GM10847 (cell line): ENCODE results near the gene PRUNE2.

ENCODE experiments used
- POLR2A ChIP-seq: IDR thresholded peaks from 2 replicates; pipeline ENCODE4 v1.6.1; 2011; ENCODE audit not compliant: insufficient read length; ENCODE audit errors: extremely low read depth

The PRUNE2 gene

GRCh38 chr9:76684213-76684612 lies 221.7 kb downstream of the PRUNE2 start:
- TF ChIP-seq POLR2A, result no peak

DNA sequence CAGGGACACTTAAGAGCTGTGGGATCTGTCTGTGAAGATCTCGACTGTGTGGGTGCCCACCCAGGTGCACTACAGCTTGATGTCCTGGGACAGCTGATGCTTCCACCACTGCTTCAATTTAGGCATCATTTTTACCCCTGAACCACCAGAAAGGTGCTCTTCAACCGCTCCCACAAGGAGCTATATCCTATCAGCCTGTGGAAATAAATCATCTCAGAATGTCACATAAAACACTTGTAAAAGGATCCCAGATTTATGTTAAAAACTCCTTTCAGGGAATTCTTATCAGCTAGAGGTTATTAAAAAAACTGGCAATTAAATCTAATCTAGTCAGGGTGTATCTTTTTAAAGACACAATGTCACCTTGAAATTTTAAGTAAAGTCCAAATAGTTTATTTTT lies 224.4 kb downstream of the PRUNE2 start:
- no peak for TF ChIP-seq POLR2A

DNA sequence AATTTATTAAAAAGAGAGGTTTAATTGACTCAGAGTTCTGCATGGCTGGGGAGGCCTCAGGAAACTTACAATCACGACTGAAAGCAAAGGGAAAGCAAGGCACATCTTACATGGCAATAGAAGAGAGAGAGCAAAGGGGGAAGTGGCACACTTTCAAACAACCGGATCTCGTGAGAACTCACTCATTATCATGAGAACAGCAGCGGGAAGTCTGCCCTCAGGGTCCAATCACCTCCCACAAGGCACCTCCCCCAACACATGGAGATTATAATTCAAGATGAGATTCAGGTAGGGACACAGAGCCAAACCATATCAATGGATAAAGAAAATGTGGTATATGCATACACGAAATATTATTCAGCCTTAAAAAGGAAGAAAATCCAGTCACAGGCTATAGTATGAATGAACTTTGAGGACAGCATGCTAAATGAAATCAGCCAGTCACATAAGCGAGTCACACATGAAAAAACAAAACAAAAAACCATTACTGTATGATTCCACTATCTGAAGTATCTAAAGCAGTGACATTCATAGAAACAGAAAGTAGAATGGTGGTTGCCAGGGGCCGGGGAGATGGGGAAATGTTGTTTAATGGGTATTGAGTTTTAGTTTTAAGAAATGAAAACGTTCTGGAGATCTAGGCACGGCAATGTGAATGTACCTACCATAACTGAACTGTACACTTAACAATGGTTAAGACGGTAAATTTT lies 225.0 kb downstream of the PRUNE2 start:
- TF ChIP-seq POLR2A, result no peak

DNA sequence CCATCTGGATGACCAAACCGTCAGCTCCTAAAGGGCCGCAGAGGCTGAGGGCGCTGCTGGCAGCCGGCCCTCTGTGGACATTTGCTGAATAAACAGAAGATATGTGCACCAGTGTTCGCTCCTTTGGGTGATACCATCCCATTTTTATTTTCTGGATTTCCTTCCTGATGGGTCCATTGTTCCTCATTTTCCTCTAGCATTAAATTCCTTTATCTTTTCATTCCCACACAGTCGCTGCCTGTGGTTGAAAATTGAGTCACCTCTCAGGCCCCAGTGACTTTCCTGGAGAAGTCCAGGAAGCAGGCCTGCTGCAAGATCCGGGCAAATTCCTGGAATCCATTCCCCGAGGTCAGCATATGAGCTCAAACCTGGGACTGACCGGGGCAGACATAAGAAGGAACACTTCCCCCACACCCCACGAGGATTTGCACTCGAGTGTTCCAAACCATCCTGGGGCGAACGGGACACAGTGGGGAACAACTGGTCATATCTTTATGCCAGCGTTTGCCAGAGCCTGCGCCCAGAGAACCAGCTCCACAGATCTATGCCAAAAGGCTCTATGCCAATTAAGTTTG lies 228.3 kb downstream of the PRUNE2 start:
- TF ChIP-seq POLR2A, result no peak

DNA sequence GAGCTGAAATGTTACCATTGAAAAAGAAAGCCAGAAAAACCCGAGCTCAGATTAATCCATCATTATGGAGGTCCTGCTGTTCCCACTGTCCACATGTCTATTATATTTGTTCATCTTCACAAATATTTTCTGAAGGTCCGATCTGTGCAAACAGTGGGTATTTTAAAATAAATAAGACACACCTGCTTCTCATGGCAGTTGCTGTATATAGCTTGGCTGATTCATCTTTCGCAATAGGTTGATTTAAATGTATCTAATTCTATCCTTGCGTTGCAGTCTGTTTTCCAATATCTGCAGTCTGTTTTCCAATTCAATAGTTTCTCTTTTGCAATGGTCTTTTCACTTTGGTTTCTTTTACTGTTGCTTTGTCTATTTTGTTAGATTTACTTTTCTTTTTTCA lies 229.1 kb downstream of the PRUNE2 start:
- no peak for TF ChIP-seq POLR2A

- TF ChIP-seq POLR2A, result no peak
Measured at GRCh38 chr9:76667521-76667957, 238.4 kb downstream of the PRUNE2 start.

- no peak for TF ChIP-seq POLR2A
Measured at GRCh38 chr9:76665458-76665857, 240.5 kb downstream of the PRUNE2 start.

DNA sequence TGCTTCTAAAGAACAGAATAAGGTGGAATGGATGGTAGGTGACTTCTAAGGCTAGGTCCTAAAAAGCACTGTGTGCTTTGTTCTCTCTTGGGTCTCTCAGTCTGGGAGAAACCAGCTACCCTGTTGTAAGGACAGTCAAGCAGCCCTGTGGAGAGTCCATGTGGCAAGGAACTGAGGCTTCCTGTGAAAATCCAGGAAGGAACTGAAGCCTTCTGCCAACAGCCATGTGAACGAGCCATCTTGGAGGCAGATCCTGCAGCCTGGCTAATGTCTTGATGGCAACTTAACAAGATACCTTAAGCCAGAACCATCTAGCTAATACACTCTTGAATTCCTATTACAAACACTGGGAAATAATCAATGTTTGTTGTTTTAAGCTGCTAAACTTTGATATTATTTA lies 241.8 kb downstream of the PRUNE2 start:
- no peak for TF ChIP-seq POLR2A

DNA sequence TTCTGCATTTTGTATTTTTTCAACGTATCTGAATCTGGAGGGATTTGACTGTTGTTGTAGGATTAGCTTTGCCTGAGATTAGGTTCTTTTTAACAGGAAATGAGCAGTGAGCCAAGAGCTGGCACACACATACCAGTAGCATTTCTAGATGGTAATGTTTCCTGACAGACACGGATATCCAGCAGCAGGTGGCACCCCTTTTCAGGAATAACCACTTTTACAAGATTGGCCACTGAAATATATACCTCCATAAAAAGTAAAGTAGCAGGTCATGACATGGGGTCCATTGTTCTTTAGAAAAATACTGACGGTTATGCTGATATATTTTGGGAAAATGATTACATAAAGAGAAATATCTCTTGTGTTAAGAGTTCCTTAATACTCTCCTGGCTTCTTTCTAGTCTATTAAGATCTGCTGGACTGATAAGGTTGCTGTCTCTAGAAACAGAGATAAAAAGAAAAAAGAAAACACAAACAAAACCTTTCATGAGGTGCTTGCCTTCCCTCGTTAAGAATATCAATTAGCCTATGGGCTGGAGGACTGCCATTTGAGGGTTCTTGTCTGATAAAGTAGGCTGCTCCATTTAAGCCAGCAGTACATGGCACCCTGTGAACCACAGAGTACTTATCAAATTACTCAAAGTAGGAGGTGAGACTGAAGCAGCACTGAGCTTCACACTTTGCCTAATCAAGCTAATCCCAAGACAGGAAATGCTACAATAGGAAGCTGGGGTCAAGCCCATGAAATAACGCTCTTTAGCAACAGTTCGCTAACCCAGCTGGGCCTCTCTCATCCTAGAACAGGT lies 243.2 kb downstream of the PRUNE2 start:
- no peak for TF ChIP-seq POLR2A

GRCh38 chr9:76658510-76659231 lies 247.2 kb downstream of the PRUNE2 start:
- no peak for TF ChIP-seq POLR2A

GRCh38 chr9:76657265-76657664 lies 248.6 kb downstream of the PRUNE2 start:
- TF ChIP-seq POLR2A, result no peak

- TF ChIP-seq POLR2A, result no peak
Measured at GRCh38 chr9:76655971-76656370, 249.9 kb downstream of the PRUNE2 start.

DNA sequence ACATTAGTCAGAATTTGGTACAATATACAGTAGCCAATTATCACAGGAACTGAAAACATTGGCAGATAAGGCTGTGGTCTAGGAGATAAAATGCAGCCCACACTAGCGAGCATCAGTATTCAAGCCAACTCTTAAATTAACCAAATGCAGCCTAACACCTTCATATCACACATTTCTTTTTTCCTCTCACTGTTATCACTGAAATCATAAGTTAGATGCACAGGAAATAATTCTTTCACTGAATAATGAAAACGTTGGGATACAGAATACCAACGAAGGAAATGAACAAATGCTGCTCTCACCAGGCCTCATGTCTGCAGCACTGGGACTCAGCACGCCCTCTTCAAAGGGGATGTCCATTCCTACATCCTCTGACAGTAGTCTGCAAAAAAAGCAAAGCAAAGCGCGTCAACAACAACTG lies 250.8 kb downstream of the PRUNE2 start:
- TF ChIP-seq POLR2A, result no peak

DNA sequence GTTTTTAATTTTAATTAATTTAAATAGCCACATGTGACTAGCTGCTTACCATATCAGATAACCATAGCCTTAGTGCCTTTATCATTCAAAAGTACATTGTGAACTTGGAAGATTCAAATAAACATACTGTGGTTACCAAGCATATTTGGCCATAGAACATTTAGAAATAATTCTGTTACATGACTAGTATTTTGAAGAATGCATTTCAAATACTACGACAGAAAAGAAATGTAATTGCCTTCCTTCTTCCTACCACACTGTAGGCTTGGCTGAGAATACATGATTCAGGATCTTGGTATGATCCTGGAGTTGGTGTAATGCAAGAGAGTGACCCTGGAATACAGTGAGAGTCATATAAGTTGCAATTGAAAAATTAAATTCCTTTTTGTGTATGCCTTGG lies 251.3 kb downstream of the PRUNE2 start:
- no peak for TF ChIP-seq POLR2A

DNA sequence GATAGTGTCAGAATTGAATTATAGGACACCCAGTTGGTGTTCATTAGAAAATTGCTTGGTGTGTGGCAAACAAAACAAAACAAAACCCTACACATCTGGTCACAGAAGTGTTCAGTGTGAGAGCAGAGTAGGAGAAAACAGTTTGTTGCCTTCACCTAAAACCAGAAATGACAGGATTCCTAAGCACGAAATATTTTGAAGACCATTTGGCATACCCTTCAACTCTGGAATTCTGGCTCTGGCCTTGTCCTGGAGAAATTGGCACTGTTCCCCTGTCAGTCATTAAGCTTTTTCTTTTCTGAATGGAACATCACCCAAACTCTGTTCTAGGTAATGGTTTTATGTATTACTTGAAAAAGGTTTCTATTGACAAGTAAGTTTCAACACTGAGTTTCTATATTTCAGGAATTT lies 251.9 kb downstream of the PRUNE2 start:
- TF ChIP-seq POLR2A, result no peak

GRCh38 chr9:76652894-76653293 lies 253.0 kb downstream of the PRUNE2 start:
- TF ChIP-seq POLR2A, result no peak

DNA sequence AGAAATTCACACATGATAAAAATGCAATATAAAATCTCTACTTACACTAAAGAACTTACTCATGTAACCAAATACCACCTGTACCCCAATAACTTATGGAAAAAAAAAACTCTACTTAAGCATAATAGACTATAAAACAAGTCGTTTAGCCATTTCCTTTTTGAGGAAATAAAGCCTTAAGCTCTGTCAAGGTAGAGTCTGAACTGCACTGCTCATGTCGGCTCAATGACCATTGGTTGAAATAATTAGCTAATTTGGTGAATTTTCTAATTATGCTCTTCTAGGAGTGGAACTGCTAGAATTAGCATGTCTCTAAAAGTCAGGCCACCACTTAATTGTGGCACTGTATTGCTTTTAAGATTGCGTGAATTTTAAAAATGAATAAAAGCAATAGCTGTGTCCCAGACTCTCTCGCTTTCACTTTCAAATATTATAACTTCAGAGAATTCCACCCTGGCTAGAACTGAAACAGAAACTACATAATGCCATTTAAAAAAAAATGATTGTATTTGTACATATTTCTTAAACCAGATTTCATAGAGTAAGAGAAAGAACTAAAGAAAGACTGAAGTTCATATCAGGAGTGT lies 254.7 kb downstream of the PRUNE2 start:
- TF ChIP-seq POLR2A, result no peak
